Testis (tissue), 2 donors: ENCODE data around the gene ELMO3.

Experiments used
- CTCF ChIP-seq, 3 experiments: fragments of 450-650 bp in 2 of 3; fragments of 200-600 bp in 1 of 3; sonication (generic) in 1 of 3; IDR thresholded peaks; one replicate each; pipeline ENCODE4 v1.5.1; 2016 to 2019; ENCODE audit warnings: antibody characterized with exemption in 3 of 3, mild to moderate bottlenecking in 2 of 3, moderate library complexity in 1 of 3
- POLR2A ChIP-seq: fragments of 450-650 bp; IDR thresholded peaks from one replicate; pipeline ENCODE4 v1.6.1; 2017; ENCODE audit warnings: antibody characterized with exemption, mild to moderate bottlenecking, moderate library complexity

- no peak for TF ChIP-seq CTCF (IDR thresholded peaks at IDR 0.05)
- no peak for TF ChIP-seq POLR2A
These were observed 3.3 kb upstream of the ELMO3 start for GRCh38 chr16:67195676-67196075.
